IMR-90 (cell line): ENCODE measurements around the gene HOXB8. TPM values are rescaled to one million over a fixed set of nuclear protein-coding genes. Genes with fewer than 3 reads are reported as not detected.

Source experiments
- ATAC-seq: fragments of 200-7000 bp; cut with Tn5 transposase; 2 replicates; pipeline ENCODE4 v1.9.1; 2020; ENCODE audit warnings: low read depth, mild to moderate bottlenecking, moderate library complexity
- BruUV-seq: library from RNA; stranded (reverse); fragments of 400-500 nt; replicated peaks from 2 replicates; lab custom pipeline; 2021; lab: Mats Ljungman, UMichigan
- CTCF ChIA-PET: fragments of 300-600 bp; formaldehyde crosslinking; extraction: SDS; loops from one replicate; lab custom pipeline; 2021; ENCODE audit warnings: antibody characterized with exemption; lab: Yijun Ruan, JAX
- POLR2A ChIA-PET: fragments of 300-600 bp; sonication (Branson Sonifier 250); formaldehyde crosslinking; loops from one replicate; lab custom pipeline; 2022; ENCODE audit warnings: antibody characterized with exemption; ENCODE audit not compliant: unreplicated experiment; lab: Charles Lee
- DNase-seq: peaks from one replicate; pipeline ENCODE4 v3.0.0; 2013
- H2AFZ ChIP-seq: replicated peaks from 2 replicates; pipeline ENCODE3; 2013; ENCODE audit warnings: low read length, mild to moderate bottlenecking; ENCODE audit not compliant: poor library complexity
- H2AK5ac ChIP-seq: 2 replicates; pipeline ENCODE4 v1.6.1; 2013; ENCODE audit warnings: low read depth, low read length, inconsistent platforms
- H2AK9ac ChIP-seq: replicated peaks from 2 replicates; pipeline ENCODE3; 2013; ENCODE audit warnings: mild to moderate bottlenecking, low read depth, low read length, moderate library complexity; ENCODE audit not compliant: poor library complexity
- H2BK120ac ChIP-seq: 2 replicates; pipeline ENCODE4 v1.6.1; 2013; ENCODE audit warnings: low read depth, low read length, inconsistent platforms
- H2BK15ac ChIP-seq: 3 replicates; pipeline ENCODE4 v1.6.1; 2013; ENCODE audit warnings: low read depth, low read length, inconsistent platforms
- H2BK20ac ChIP-seq: 2 replicates; pipeline ENCODE4 v1.6.1; 2013; ENCODE audit warnings: low read depth, mild to moderate bottlenecking, inconsistent platforms, low read length, moderate library complexity
- H2BK5ac ChIP-seq: 2 replicates; pipeline ENCODE4 v1.6.1; 2013; ENCODE audit warnings: mild to moderate bottlenecking, low read depth, low read length, inconsistent platforms; ENCODE audit not compliant: poor library complexity, severe bottlenecking
- H3K14ac ChIP-seq: replicated peaks from 2 replicates; pipeline ENCODE4 v1.6.1; 2013; ENCODE audit warnings: low read depth, low read length, inconsistent platforms
- H3K18ac ChIP-seq: 2 replicates; pipeline ENCODE4 v1.6.1; 2013; ENCODE audit warnings: low read depth, low read length, control low read depth
- H3K23ac ChIP-seq: 2 replicates; pipeline ENCODE4 v1.6.1; 2013; ENCODE audit warnings: low read depth, low read length, inconsistent platforms
- H3K27ac ChIP-seq: 2 replicates; pipeline ENCODE4 v1.5.1; 2013; ENCODE audit warnings: mild to moderate bottlenecking, control low read depth, low read length; ENCODE audit not compliant: insufficient read depth
- H3K27me3 ChIP-seq: 2 replicates; pipeline ENCODE4 v1.6.1; 2013; ENCODE audit warnings: low read length; ENCODE audit not compliant: control insufficient read depth, insufficient read depth
- H3K36me3 ChIP-seq: 2 replicates; pipeline ENCODE4 v1.6.1; 2013; ENCODE audit warnings: low read length, mixed read lengths; ENCODE audit not compliant: control insufficient read depth, insufficient read depth
- H3K4ac ChIP-seq: 2 replicates; pipeline ENCODE4 v1.6.1; 2013; ENCODE audit warnings: low read depth, low read length, inconsistent platforms
- H3K4me1 ChIP-seq: 2 replicates; pipeline ENCODE4 v1.6.1; 2013; ENCODE audit warnings: low read length, mixed read lengths; ENCODE audit not compliant: control insufficient read depth, insufficient read depth
- H3K4me2 ChIP-seq: 2 replicates; pipeline ENCODE4 v1.6.1; 2013; ENCODE audit warnings: low read depth, mild to moderate bottlenecking, control low read depth, low read length, moderate library complexity
- H3K4me3 ChIP-seq: 2 replicates; pipeline ENCODE4 v1.5.1; 2013; ENCODE audit warnings: low read depth, mild to moderate bottlenecking, control low read depth, low read length, moderate library complexity; ENCODE audit not compliant: insufficient read depth
- H3K56ac ChIP-seq: 2 replicates; pipeline ENCODE4 v1.6.1; 2013; ENCODE audit warnings: low read length, inconsistent platforms; ENCODE audit not compliant: insufficient read depth; ENCODE audit errors: extremely low read depth
- H3K79me1 ChIP-seq, 2 experiments: 2 replicates each; pipeline ENCODE4 v1.6.1; 2013; ENCODE audit warnings: low read length in 2 of 2, inconsistent platforms in 1 of 2, low read depth in 1 of 2
- H3K9ac ChIP-seq: 2 replicates; pipeline ENCODE4 v1.6.1; 2013; ENCODE audit warnings: low read depth, low read length, control low read depth
- H3K9me1 ChIP-seq: 2 replicates; pipeline ENCODE4 v1.6.1; 2013; ENCODE audit warnings: low read length, inconsistent platforms; ENCODE audit not compliant: insufficient read depth
- H3K9me3 ChIP-seq: 2 replicates; pipeline ENCODE4 v1.6.1; 2013; ENCODE audit warnings: low read length; ENCODE audit not compliant: control insufficient read depth, insufficient read depth
- H4K20me1 ChIP-seq: 2 replicates; pipeline ENCODE4 v1.6.1; 2013; ENCODE audit warnings: low read length, inconsistent platforms; ENCODE audit not compliant: insufficient read depth
- H4K5ac ChIP-seq: 2 replicates; pipeline ENCODE4 v1.6.1; 2013; ENCODE audit warnings: mild to moderate bottlenecking, low read depth, low read length, control low read depth
- H4K8ac ChIP-seq, 2 experiments: 2 replicates each; pipeline ENCODE4 v1.6.1; 2013; ENCODE audit warnings: low read depth in 2 of 2, low read length in 2 of 2, control low read depth in 1 of 2, inconsistent platforms in 1 of 2
- H4K91ac ChIP-seq: 2 replicates; pipeline ENCODE4 v1.6.1; 2013; ENCODE audit warnings: low read depth, low read length, inconsistent platforms; ENCODE audit not compliant: insufficient read depth
- BHLHE40 ChIP-seq: fragments of 150-350 bp; IDR thresholded peaks from 2 replicates; pipeline ENCODE4 v1.6.1; 2016; ENCODE audit warnings: mild to moderate bottlenecking, low read depth, low read length
- CEBPB ChIP-seq: IDR thresholded peaks from 2 replicates; pipeline ENCODE4 v1.6.1; 2012; ENCODE audit warnings: low read depth, low read length, improper control_type of control experiment
- CHD1 ChIP-seq: IDR thresholded peaks from 2 replicates; pipeline ENCODE4 v1.6.1; 2012; ENCODE audit warnings: low read depth, low read length, improper control_type of control experiment
- FOS ChIP-seq: fragments of 150-350 bp; IDR thresholded peaks from 2 replicates; pipeline ENCODE4 v1.6.1; 2016; ENCODE audit warnings: low read depth, low read length
- MAFK ChIP-seq: IDR thresholded peaks from 2 replicates; pipeline ENCODE4 v1.6.1; 2012; ENCODE audit warnings: low read depth, low read length, improper control_type of control experiment
- MAZ ChIP-seq: IDR thresholded peaks from 2 replicates; pipeline ENCODE4 v1.6.1; 2012; ENCODE audit warnings: low read depth, mild to moderate bottlenecking, low read length, improper control_type of control experiment, moderate library complexity, borderline replicate concordance
- MXI1 ChIP-seq: IDR thresholded peaks from 2 replicates; pipeline ENCODE4 v1.6.1; 2012; ENCODE audit warnings: low read depth, mild to moderate bottlenecking, low read length, moderate library complexity, borderline replicate concordance
- POLR2A ChIP-seq: IDR thresholded peaks from 2 replicates; pipeline ENCODE4 v1.6.1; 2012; ENCODE audit warnings: mild to moderate bottlenecking, low read depth, low read length
- RAD21 ChIP-seq: IDR thresholded peaks from 2 replicates; pipeline ENCODE4 v1.6.1; 2012; ENCODE audit warnings: low read length, improper control_type of control experiment
- RCOR1 ChIP-seq: IDR thresholded peaks from 2 replicates; pipeline ENCODE4 v1.6.1; 2012; ENCODE audit warnings: mild to moderate bottlenecking, low read length, improper control_type of control experiment; ENCODE audit not compliant: insufficient replicate concordance
- RFX5 ChIP-seq: IDR thresholded peaks from 2 replicates; pipeline ENCODE4 v1.8.0; 2012; ENCODE audit warnings: low read depth, mild to moderate bottlenecking, low read length, moderate library complexity
- SMC3 ChIP-seq: fragments of 150-350 bp; IDR thresholded peaks from 2 replicates; pipeline ENCODE4 v1.6.1; 2016; ENCODE audit warnings: low read depth, mild to moderate bottlenecking, antibody characterized with exemption, low read length, moderate library complexity
- WGBS, 2 experiments: methylation state at CpG; one replicate each; pipeline versions ENCODE4 v1.1.5 to v1.1.7; 2013; ENCODE audit warnings: missing lambda C conversion rate in 2 of 2; ENCODE audit not compliant: insufficient read length in 1 of 2; ENCODE audit errors: extremely low coverage in 2 of 2; 5-methylcytosine and 5-hydroxymethylcytosine counted together
- dilution Hi-C: fragments of 300-500 bp; cut with HindIII; formaldehyde crosslinking; loops from one replicate; pipeline ENCODE4 v1.14.3; 2018; ENCODE audit warnings: low sequenced_read_pairs; ENCODE audit not compliant: unreplicated experiment
- in situ Hi-C: fragments of 300-500 bp; cut with MboI; formaldehyde crosslinking; loops from 3 replicates; pipeline ENCODE4 v1.14.3; 2019; ENCODE audit warnings: low sequenced_read_pairs, inconsistent platforms, mixed read lengths
- intact Hi-C: fragments of 100-400 bp; cut with micrococcal nuclease; formaldehyde crosslinking; loops from 2 replicates; pipeline ENCODE4 v1.10.0; 2022
- polyA plus RNA-seq, 3 experiments: library from polyadenylated mRNA; depleted of rRNA; stranded (reverse); fragments of >200 nt; gene quantifications; 2 replicates each; pipeline ENCODE4 v1.2.3, GENCODE V29; 2012; ENCODE audit warnings: low replicate concordance in 1 of 3
- total RNA-seq: library from RNA; depleted of rRNA; stranded (reverse); fragments of >200 nt; gene quantifications from 2 replicates; pipeline ENCODE4 v1.2.3, GENCODE V29; 2012
- TF ChIP-seq, protein P1 (sequence below): conservative IDR thresholded peaks from 2 replicates; pipeline ENCODE4 v1.5.1; 2012; ENCODE audit warnings: mild to moderate bottlenecking, low read depth, low read length, improper control_type of control experiment
- TF ChIP-seq, protein P2 (sequence below): fragments of 150-350 bp; IDR thresholded peaks from 2 replicates; pipeline ENCODE4 v1.6.1; 2016; ENCODE audit warnings: low read depth, mild to moderate bottlenecking, low read length, moderate library complexity, borderline replicate concordance
- TF ChIP-seq, protein P3 (sequence below): fragments of 150-350 bp; IDR thresholded peaks from 2 replicates; pipeline ENCODE4 v1.6.1; 2017; ENCODE audit warnings: mild to moderate bottlenecking, antibody characterized with exemption, low read length, low read depth

HOXB8 gene
- total and polyA plus RNA-seq, 2 of the 4 experiments (the other 2 are of a cell fraction) = 0.54 to 5.3 TPM

DNA sequence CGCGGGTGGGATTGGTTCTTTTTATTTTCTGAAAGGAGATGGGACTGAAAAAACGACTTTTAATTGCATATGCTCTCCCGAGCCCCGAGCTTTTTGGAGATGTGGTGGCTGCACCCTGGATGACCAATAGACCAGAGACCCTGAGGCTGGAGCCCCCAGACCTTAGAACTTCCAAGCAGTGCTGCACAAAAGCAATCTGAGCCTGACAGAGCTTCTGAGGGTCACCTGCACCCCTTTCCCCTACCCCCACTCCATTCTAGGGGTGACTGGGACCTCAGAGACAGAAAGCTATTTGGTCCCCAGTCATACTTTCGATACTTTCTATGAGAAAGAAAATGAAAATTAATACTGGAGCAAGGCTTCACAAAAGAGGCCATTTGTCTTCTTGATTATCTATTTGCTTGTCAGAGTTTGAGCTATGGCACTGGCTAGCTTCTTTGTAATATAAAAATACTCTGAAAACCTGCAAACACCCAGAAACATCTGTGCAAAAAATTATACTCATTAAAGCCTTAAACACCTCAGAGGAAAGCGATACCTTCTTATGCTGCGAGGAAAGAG, 40.5 kb downstream of the HOXB8 start:
- Histone ChIP-seq H3K14ac (peak overlapping the region; percentile 100), H3K23ac (peak overlapping the region; percentile 99), H3K9me3 (no peaks in the 10 kb centered on the region), H3K27me3 (no peaks in the 10 kb centered on the region), H4K8ac (peak overlapping the region; percentile 77 to 78), H3K9ac (peak overlapping the region; percentile 96), H2AFZ (no peak overlapping the region), H2BK120ac (peak overlapping the region; percentile 93), H2BK5ac (peak overlapping the region; percentile 99), H3K36me3 (peaks cover 56% of the 10 kb centered on the region), H2BK20ac (peak overlapping the region; percentile 29; the same call in 1 of the 2 replicates), H3K9me1 (no peaks in the 10 kb centered on the region), H3K27ac (peak overlapping the region; percentile 98), H3K4me1 (peaks cover 23% of the 10 kb centered on the region), H3K79me1 (no peaks in the 10 kb centered on the region), H3K18ac (peak overlapping the region; percentile 59), H3K56ac (peak overlapping the region; percentile 91), H3K4ac (peak overlapping the region; percentile 73), H4K91ac (peak overlapping the region; percentile 65), H4K5ac (peak overlapping the region; percentile 71), H2BK15ac (no peak overlapping the region; the same call in 2 of the 3 replicates), H2AK5ac (peak overlapping the region; percentile 40; the same call in 1 of the 2 replicates), H3K4me2 (peak overlapping the region; percentile 96), H3K4me3 (peak overlapping the region; percentile 31), H4K20me1 (peaks cover 5% of the 10 kb centered on the region), H2AK9ac (peak overlapping the region; percentile 68)
- no TSS peak for BruUV-seq
- intact Hi-C loops (loop anchor here (2.0 kb wide), 1 partner anchor 20 kb away; no protein-coding TSS in a partner anchor), in situ Hi-C loops (no loop called here), dilution Hi-C loops (no loop called here)
- WGBS, 2 experiments = 0% methylated on average over 1 of the region's 8 CpGs; no CpG with 5 or more reads in 1 of the 2 experiments
- DNase-seq (no peak), ATAC-seq (no peak)
- ChIA-PET CTCF (interaction anchor here (1.0 kb wide), 1 partner anchor 44 kb away, joined by 3 read pairs; no protein-coding TSS in a partner anchor), POLR2A (interaction anchor here (1.1 to 1.3 kb wide), 2 partner anchors 15 to 91 kb away, joined by 3 read pairs; no protein-coding TSS in a partner anchor)
- TF ChIP-seq RAD21 (no peak), MXI1 (no peak), CEBPB (no peak), MAFK (no peak), RFX5 (no peak), CHD1 (no peak), RCOR1 (no peak), SMC3 (no peak), FOS (no peak), BHLHE40 (no peak), MAZ (no peak), POLR2A (no peak)
- TF ChIP-seq, protein P1, sequence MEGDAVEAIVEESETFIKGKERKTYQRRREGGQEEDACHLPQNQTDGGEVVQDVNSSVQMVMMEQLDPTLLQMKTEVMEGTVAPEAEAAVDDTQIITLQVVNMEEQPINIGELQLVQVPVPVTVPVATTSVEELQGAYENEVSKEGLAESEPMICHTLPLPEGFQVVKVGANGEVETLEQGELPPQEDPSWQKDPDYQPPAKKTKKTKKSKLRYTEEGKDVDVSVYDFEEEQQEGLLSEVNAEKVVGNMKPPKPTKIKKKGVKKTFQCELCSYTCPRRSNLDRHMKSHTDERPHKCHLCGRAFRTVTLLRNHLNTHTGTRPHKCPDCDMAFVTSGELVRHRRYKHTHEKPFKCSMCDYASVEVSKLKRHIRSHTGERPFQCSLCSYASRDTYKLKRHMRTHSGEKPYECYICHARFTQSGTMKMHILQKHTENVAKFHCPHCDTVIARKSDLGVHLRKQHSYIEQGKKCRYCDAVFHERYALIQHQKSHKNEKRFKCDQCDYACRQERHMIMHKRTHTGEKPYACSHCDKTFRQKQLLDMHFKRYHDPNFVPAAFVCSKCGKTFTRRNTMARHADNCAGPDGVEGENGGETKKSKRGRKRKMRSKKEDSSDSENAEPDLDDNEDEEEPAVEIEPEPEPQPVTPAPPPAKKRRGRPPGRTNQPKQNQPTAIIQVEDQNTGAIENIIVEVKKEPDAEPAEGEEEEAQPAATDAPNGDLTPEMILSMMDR = no peak
- TF ChIP-seq, protein P2, sequence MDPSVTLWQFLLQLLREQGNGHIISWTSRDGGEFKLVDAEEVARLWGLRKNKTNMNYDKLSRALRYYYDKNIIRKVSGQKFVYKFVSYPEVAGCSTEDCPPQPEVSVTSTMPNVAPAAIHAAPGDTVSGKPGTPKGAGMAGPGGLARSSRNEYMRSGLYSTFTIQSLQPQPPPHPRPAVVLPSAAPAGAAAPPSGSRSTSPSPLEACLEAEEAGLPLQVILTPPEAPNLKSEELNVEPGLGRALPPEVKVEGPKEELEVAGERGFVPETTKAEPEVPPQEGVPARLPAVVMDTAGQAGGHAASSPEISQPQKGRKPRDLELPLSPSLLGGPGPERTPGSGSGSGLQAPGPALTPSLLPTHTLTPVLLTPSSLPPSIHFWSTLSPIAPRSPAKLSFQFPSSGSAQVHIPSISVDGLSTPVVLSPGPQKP = no peak
- TF ChIP-seq, protein P3, sequence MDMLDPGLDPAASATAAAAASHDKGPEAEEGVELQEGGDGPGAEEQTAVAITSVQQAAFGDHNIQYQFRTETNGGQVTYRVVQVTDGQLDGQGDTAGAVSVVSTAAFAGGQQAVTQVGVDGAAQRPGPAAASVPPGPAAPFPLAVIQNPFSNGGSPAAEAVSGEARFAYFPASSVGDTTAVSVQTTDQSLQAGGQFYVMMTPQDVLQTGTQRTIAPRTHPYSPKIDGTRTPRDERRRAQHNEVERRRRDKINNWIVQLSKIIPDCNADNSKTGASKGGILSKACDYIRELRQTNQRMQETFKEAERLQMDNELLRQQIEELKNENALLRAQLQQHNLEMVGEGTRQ = no peak
